Globus pallidus (tissue), 1 donor: ENCODE results near the gene LIPI.
A peak's percentile ranks its signal among the peaks of the same experiment; 100 is the strongest.
"Not testable (repeated sequence)": the region's sequence is repeated elsewhere in the genome, so short reads cannot be mapped to it uniquely, and the experiment has no call there.

ENCODE experiments used
- DNase-seq: peaks from one replicate; pipeline ENCODE4 v3.0.0-alpha.2; 2015; ENCODE audit warnings: low spot score

The LIPI gene

DNA sequence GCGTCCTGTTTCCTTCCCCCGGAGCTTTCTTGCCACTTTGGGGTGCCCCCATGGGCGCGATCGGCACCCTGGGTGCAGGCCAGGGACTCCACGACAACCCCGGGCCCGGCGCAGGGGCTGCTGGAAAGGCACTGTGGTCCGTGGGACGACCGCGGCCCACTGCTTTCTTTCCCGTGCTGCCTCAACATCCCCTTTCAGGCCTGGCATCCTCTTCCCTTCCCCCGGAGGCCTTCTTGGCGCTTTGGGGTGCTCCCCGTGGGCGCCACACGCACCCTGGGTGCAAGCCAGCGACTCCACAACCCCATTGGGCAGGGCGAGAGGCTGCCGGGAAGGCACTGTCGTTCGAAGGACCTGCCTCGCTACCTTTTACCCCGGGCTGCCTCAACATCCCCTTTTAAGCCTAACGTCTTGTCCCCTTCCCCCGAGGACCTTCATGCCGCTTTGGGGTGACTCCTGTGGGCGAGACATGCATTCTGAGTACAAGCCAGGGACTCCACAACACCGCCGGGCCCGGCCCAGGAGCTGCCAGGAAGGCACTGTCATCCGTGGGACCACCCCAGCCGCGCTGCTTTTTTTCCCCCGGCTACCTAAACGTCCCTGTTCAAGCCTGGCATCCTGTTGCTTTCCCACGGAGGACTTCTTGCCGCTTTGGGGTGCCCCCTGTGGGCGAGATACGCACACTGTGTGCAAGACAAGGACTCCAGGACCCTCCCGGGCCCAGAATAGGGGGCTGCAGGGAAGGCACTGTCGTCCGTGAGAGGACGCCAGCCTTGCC lies 137.8 kb downstream of the LIPI start:
- DNase-seq: no peak

DNA sequence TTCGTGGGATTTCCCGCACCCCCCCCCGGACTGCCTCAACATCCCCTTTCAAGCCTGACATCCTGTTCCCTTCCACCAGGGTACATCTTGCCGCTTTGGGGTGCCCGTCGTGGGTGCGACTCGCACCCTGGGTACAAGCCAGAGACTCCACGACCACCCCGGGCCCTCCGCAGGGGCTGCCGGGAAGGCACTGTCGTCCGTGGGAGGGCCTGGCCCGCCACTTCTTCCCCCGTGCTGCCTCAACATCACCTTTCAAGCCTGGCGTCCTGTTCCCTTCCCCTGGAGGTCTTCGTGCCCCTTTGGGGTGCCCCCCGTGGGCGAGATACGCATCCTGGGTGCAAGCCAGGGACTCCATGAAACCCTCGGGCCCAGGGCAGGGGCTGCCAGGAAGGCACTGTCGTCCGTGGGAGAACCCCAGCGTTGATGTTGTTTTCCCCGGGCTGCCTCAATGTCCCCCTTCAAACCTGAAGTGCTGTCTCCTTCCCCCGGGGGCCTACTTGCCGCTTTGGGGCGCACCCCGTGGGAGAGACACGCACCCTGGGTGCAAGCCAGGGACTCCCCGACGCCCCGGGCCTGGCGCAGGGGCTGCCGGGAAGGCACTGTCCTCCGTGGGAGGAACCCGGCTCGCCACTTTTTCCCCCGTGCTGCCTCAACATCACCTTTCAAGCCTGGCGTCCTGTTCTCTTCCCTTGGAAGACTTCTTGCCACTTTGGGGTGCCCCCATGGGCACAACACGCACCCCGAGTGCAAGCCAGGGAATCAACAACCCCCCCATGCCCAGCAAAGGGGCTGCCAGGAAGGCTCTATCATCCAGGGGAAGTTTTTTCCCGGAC lies 138.6 kb downstream of the LIPI start:
- no peak for DNase-seq

GRCh38 chr21:14070968-14071367 lies 139.8 kb downstream of the LIPI start:
- DNase-seq: no peak

- DNase-seq: no peak
These were observed 140.5 kb downstream of the LIPI start for GRCh38 chr21:14070049-14070893.

GRCh38 chr21:14064296-14064645 lies 146.5 kb downstream of the LIPI start:
- DNase-seq: peak; percentile 13

DNA sequence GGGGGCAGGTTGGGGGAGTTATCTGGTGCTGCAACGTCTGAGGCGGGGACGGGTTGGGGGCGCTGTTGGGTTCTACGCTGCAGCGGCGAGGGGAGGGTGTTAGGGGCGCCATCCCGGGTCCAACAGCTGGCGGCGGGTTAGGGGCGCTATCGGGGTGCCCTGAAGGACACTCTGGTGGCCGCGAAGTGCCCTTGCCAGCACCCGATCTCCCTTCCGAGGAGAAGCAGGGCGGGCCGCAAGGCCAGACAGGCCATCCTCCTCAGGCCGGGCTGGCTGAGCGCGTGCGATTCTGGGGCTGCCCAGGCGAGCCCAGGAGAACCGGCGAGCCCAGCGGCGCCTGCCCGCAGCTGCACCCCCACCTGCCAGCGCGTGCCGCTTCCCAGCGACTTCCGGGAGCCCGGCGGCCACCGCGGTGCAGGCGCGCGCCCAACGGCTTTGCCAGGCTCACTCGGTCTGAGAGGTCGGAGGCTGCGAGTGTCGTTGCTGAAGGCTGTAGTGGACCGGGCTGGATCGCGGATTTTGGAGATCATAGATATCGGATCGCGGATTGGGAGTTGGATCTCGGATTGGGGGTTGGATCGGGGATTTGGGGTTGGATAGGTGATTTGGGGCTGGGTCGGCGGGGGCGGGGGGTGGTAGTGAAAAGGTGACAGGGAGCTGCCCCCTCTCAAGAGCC lies 147.0 kb downstream of the LIPI start:
- DNase-seq: not testable (repeated sequence)

GRCh38 chr21:14062684-14063083 lies 148.1 kb downstream of the LIPI start:
- DNase-seq: not testable (repeated sequence)

DNA sequence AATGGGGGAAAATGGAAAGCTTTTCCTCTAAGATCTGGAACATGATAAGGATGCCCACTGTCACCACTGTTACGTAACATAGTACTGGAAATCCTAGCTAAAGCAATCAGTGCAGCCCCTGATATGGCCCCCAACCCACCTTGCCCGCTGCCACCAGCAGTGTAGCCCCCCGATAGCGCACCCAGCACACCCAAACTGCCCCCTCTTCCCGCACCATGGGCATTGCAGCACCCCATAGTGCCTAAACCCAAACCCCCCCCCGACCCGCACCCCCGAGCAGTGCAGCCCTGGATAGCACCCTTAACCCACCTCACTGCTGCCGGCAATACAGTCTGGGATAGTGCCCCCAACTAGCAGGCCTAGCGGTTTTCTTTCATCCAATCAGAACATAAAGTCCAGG lies 148.9 kb downstream of the LIPI start:
- DNase-seq: not testable (repeated sequence)

GRCh38 chr21:14058995-14059627 lies 151.6 kb downstream of the LIPI start:
- DNase-seq: not testable (repeated sequence)
